Measurements from ENCODE around the gene TMEM179B. TPM values are rescaled to one million over a fixed set of nuclear protein-coding genes. Genes with fewer than 3 reads are reported as not detected.

The TMEM179B gene
- total and polyA plus RNA-seq, 2 of the 13 experiments (the other 11 are each of a cell fraction or from before 2014, with no cell fraction given) = 24.8 to 25.7 TPM

GRCh38 chr11:62791501-62792201 lies 4.4 kb downstream of the TMEM179B start, which contains the start of gene TMEM223 (continued):
- TF ChIP-seq ZNF737 (CRISPR knock-in tag; IDR thresholded peaks at IDR 0.05; ENCODE audit: borderline replicate concordance) = 0 out of 2 replicates have a peak, but pooled peaks have one; percentile 87
- TF ChIP-seq DZIP1 (CRISPR knock-in tag; IDR thresholded peaks at IDR 0.05) = no peak; the same call in 1 of the 2 replicates
- 0 out of 2 replicates have a peak, but pooled peaks have one; percentile 51 for TF ChIP-seq ZNF354B (CRISPR knock-in tag; IDR thresholded peaks at IDR 0.05)
- peak; percentile 66; the same call in 1 of the 2 replicates for TF ChIP-seq TARDBP (CRISPR knock-in tag; IDR thresholded peaks at IDR 0.05)
- no peak for TF ChIP-seq ZNF329 (CRISPR knock-in tag; IDR thresholded peaks at IDR 0.05; ENCODE audit: low read depth)
- TF ChIP-seq ISX (CRISPR knock-in tag; conservative IDR thresholded peaks at IDR 0.05) = no peak
- peak; percentile 90; the same call in 1 of the 2 replicates for TF ChIP-seq ZSCAN21 (CRISPR knock-in tag; IDR thresholded peaks at IDR 0.05; ENCODE audit: borderline replicate concordance)
- TF ChIP-seq SRY (CRISPR knock-in tag; IDR thresholded peaks at IDR 0.05) = peak; percentile 77; the same call in 1 of the 2 replicates
- TF ChIP-seq RARA (CRISPR knock-in tag; IDR thresholded peaks at IDR 0.05) = 0 out of 2 replicates have a peak, but pooled peaks have one; percentile 17
- no peak; the same call in 1 of the 2 replicates for TF ChIP-seq ZNF280D (CRISPR knock-in tag; IDR thresholded peaks at IDR 0.05)
- TF ChIP-seq SRSF1 (optimal IDR thresholded peaks at IDR 0.05; ENCODE audit: low read depth, low read length) = peak; percentile 74
- no peak for TF ChIP-seq ZSCAN20 (CRISPR knock-in tag; IDR thresholded peaks at IDR 0.05; ENCODE audit: borderline replicate concordance)
- no peak for TF ChIP-seq NFE2 (CRISPR knock-in tag; IDR thresholded peaks at IDR 0.05)
- TF ChIP-seq NCOA5 (CRISPR knock-in tag; IDR thresholded peaks at IDR 0.05) = no peak
- TF ChIP-seq NR0B2 (CRISPR knock-in tag; IDR thresholded peaks at IDR 0.05) = peak; percentile 53; the same call in 1 of the 2 replicates
- no peak for TF ChIP-seq ZNF530 (CRISPR knock-in tag; IDR thresholded peaks at IDR 0.05; ENCODE audit: low read depth)
- no peak for TF ChIP-seq THYN1 (CRISPR knock-in tag; IDR thresholded peaks at IDR 0.05; ENCODE audit: borderline replicate concordance, low read depth)
- no peak for TF ChIP-seq ZNF441 (CRISPR knock-in tag; IDR thresholded peaks at IDR 0.05; ENCODE audit: borderline replicate concordance)
- peak; percentile 89; the same call in 1 of the 2 replicates for TF ChIP-seq KDM5B (CRISPR knock-in tag; IDR thresholded peaks at IDR 0.05; ENCODE audit: borderline replicate concordance)
- peak; percentile 98 for TF ChIP-seq GABPB1 (CRISPR knock-in tag; IDR thresholded peaks at IDR 0.05)
- no peak for TF ChIP-seq ZNF382 (CRISPR knock-in tag; IDR thresholded peaks at IDR 0.05; ENCODE audit: borderline replicate concordance)
- TF ChIP-seq ZNF564 (CRISPR knock-in tag; IDR thresholded peaks at IDR 0.05) = 0 out of 2 replicates have a peak, but pooled peaks have one; percentile 62
- no peak; the same call in 1 of the 2 replicates for TF ChIP-seq KLF13 (CRISPR knock-in tag; IDR thresholded peaks at IDR 0.05)
- peak; percentile 68; the same call in 1 of the 2 replicates for TF ChIP-seq RNF2 (conservative IDR thresholded peaks at IDR 0.05; ENCODE audit: low read depth)
